ENCODE data around the gene BCL11B. TPM values are rescaled to one million over a fixed set of nuclear protein-coding genes. Genes with fewer than 3 reads are reported as not detected.

The BCL11B gene
- total and polyA plus RNA-seq, 10 of the 15 experiments (the other 5 are each of a cell fraction or from before 2014, with no cell fraction given): 0.38 to 5.5 (median 1.3) TPM

GRCh38 chr14:99241325-99242010 is 30.5 kb downstream of the BCL11B start:
- intact Hi-C loops (cut with micrococcal nuclease; ENCODE audit: unreplicated experiment): no loop called here
- RAD21 ChIA-PET (ENCODE audit: unreplicated experiment): no interaction called here
- no peak for FAIRE-seq

More at GRCh38 chr14:99241325-99242010, 30.5 kb downstream of the BCL11B start:
- ChIA-PET SMC1A (ENCODE audit: uncharacterized antibody, unreplicated experiment) (interaction anchor here (2.2 kb wide), 1 partner anchor 9 kb away, joined by 6 read pairs; no protein-coding TSS in a partner anchor), CTCF (interaction anchor here (0.6 to 1.3 kb wide), 2 partner anchors 45 to 1097 kb away, joined by 4 read pairs; no protein-coding TSS in a partner anchor), POLR2A (interaction anchor here (0.6 to 0.7 kb wide), 2 partner anchors 8 to 9 kb away, joined by 3 to 4 read pairs; no protein-coding TSS in a partner anchor)
- Histone ChIP-seq H3K79me2 (ENCODE audit: control insufficient read depth, insufficient read depth, low read length) (no peaks in the 10 kb centered on the region), H3K27ac (ENCODE audit: control insufficient read depth, insufficient read depth) (no peak overlapping the region), H3K4me3 (no peak overlapping the region), H3K36me3 (ENCODE audit: control insufficient read depth in 2 of 2, insufficient read depth in 2 of 2, low read length in 1 of 2) (no peaks in the 10 kb centered on the region), H2AFZ (ENCODE audit: control insufficient read depth, low read depth, low read length) (no peak overlapping the region), H3K27me3 (replicated peaks in 1 of 2; ENCODE audit: control insufficient read depth in 2 of 2, insufficient read depth in 2 of 2, low read length in 1 of 2) (peaks cover 0 to 3% of the 10 kb centered on the region in 2 experiments; a peak in 1 of 4 replicates), H4K20me1 (ENCODE audit: control insufficient read depth, insufficient read depth) (no peaks in the 10 kb centered on the region), H3K4me2 (ENCODE audit: control insufficient read depth, insufficient read depth) (no peak overlapping the region), H3K9ac (ENCODE audit: control insufficient read depth, insufficient read depth, low read length) (no peak overlapping the region), H3K9me3 (replicated peaks; ENCODE audit: control insufficient read depth, insufficient read depth, low read length) (no peaks in the 10 kb centered on the region; the same call in 2 of the 3 replicates), H3K4me1 (ENCODE audit: control insufficient read depth, insufficient read depth, low read length) (no peaks in the 10 kb centered on the region)
- BruUV-seq (replicated peaks): no TSS peak
- DNase-seq (ENCODE audit: low read depth, low spot score): no peak
- in situ Hi-C loops (cut with MboI): no loop called here
- ATAC-seq: no peak
- WGBS (ENCODE audit: insufficient coverage, insufficient replicate concordance, low lambda C conversion rate, missing lambda C conversion rate): 26% methylated on average over 18 of the region's 18 CpGs
- TF ChIP-seq SREBF1 (IDR thresholded peaks at IDR 0.05; ENCODE audit: low read length): no peak
- no peak for TF ChIP-seq HSF1 (IDR thresholded peaks at IDR 0.05; ENCODE audit: low read depth, low read length)
- TF ChIP-seq CTCF (IDR thresholded peaks at IDR 0.05 in 2 of 3, conservative IDR thresholded peaks at IDR 0.05 in 1 of 3; ENCODE audit: control insufficient read depth in 2 of 3, extremely low read depth in 1 of 3, insufficient read depth in 1 of 3, low read depth in 3 of 3, low read length in 3 of 3): no peak
- TF ChIP-seq USF2 (IDR thresholded peaks at IDR 0.05; ENCODE audit: borderline replicate concordance, low read depth, low read length): no peak
- no peak for TF ChIP-seq ELK1 (IDR thresholded peaks at IDR 0.05; ENCODE audit: low read depth, low read length)
- TF ChIP-seq TAF1 (IDR thresholded peaks at IDR 0.05; ENCODE audit: borderline replicate concordance, low read depth, low read length): no peak
- no peak for TF ChIP-seq YBX1 (IDR thresholded peaks at IDR 0.05)
- TF ChIP-seq ZBTB40 (IDR thresholded peaks at IDR 0.05; ENCODE audit: borderline replicate concordance): no peak
- no peak for TF ChIP-seq POLR2A (IDR thresholded peaks at IDR 0.05; ENCODE audit: low read depth, low read length)
